Epithelial cell of proximal tubule (primary cell): Measurements from ENCODE around the gene REXO5. TPM values are rescaled to one million over a fixed set of nuclear protein-coding genes. Genes with fewer than 3 reads are reported as not detected.
"Not testable (repeated sequence)": the region's sequence is repeated elsewhere in the genome, so short reads cannot be mapped to it uniquely, and the experiment has no call there.

Experiments used
- DNase-seq: peaks from one replicate; pipeline ENCODE4 v3.0.0-alpha.2; 2011; ENCODE audit warnings: low read depth
- H3K4me3 ChIP-seq: 2 replicates; pipeline ENCODE4 v1.5.1; 2011; ENCODE audit warnings: low read depth, mild to moderate bottlenecking, low read length
- total RNA-seq: library from RNA; depleted of rRNA; stranded (reverse); fragments of >200 nt; gene quantifications from 2 replicates; pipeline ENCODE4 v1.2.3, GENCODE V29; 2015
- TF ChIP-seq, protein P1 (sequence below): conservative IDR thresholded peaks from 2 replicates; pipeline ENCODE4 v1.5.1; 2012; ENCODE audit warnings: low read depth, mild to moderate bottlenecking, low read length

Gene REXO5, protein sequence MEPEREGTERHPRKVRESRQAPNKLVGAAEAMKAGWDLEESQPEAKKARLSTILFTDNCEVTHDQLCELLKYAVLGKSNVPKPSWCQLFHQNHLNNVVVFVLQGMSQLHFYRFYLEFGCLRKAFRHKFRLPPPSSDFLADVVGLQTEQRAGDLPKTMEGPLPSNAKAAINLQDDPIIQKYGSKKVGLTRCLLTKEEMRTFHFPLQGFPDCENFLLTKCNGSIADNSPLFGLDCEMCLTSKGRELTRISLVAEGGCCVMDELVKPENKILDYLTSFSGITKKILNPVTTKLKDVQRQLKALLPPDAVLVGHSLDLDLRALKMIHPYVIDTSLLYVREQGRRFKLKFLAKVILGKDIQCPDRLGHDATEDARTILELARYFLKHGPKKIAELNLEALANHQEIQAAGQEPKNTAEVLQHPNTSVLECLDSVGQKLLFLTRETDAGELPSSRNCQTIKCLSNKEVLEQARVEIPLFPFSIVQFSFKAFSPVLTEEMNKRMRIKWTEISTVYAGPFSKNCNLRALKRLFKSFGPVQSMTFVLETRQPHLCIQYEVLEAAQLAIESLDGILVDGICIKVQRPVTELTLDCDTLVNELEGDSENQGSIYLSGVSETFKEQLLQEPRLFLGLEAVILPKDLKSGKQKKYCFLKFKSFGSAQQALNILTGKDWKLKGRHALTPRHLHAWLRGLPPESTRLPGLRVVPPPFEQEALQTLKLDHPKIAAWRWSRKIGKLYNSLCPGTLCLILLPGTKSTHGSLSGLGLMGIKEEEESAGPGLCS
- total RNA-seq, result 5.6 and 6.5 TPM in 2 replicates

DNA sequence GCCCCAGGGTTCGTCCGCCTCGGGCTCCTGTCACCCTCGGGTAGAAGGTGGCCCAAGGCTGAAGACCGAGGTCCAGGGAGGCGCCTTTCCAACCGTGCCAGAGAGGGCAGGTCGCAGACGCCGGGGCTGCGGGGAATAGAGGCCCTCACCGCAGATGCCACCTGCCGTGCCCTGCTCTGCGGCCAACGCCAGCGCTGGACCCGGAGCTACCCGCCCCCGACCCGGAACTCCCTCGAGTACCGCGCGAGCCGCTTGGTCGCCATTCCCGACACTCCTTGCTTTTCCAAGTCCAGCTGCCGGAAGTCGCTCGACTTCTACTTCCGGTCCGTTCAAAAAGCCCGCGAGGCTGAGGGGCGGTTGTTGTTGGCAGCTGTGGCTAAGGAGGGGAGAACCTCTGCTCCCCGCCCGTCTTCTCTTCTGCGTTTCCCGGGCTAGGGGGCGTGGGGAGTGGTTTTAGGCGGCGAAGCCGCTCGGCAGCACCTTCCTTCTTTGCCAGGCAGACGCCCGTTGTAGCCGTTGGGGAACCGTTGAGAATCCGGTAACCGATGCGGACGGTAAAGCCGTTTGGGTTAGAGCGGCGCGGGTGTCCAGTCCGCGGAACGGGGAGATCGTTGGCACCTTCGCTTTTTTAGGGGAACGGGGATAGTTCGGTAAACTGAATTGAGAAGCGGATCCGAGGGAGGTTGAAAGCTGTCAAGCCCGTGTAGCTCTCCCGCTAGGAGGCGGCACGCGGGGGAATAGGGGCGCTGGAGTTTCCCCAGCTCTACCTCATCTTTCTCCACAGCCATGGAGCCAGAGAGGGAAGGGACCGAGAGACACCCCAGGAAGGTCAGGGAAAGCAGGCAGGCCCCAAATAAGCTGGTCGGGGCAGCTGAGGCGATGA lies at the start of gene REXO5, which contains the start of gene ERI2:
Gene REXO5, plus strand, starts transcription at position 360 of the 883 bp plus-strand sequence. Its CDS starts 427 bp downstream, at position 787.
Gene ERI2, minus strand, starts transcription at position 305 of the 883 bp plus-strand sequence. Its CDS starts 42 bp downstream, at position 263.
- peak; percentile 72 for DNase-seq
- peak within 1 kb of the TSS; percentile 94 for H3K4me3 ChIP-seq
- TF ChIP-seq, protein P1, sequence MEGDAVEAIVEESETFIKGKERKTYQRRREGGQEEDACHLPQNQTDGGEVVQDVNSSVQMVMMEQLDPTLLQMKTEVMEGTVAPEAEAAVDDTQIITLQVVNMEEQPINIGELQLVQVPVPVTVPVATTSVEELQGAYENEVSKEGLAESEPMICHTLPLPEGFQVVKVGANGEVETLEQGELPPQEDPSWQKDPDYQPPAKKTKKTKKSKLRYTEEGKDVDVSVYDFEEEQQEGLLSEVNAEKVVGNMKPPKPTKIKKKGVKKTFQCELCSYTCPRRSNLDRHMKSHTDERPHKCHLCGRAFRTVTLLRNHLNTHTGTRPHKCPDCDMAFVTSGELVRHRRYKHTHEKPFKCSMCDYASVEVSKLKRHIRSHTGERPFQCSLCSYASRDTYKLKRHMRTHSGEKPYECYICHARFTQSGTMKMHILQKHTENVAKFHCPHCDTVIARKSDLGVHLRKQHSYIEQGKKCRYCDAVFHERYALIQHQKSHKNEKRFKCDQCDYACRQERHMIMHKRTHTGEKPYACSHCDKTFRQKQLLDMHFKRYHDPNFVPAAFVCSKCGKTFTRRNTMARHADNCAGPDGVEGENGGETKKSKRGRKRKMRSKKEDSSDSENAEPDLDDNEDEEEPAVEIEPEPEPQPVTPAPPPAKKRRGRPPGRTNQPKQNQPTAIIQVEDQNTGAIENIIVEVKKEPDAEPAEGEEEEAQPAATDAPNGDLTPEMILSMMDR, result peak; percentile 66

DNA sequence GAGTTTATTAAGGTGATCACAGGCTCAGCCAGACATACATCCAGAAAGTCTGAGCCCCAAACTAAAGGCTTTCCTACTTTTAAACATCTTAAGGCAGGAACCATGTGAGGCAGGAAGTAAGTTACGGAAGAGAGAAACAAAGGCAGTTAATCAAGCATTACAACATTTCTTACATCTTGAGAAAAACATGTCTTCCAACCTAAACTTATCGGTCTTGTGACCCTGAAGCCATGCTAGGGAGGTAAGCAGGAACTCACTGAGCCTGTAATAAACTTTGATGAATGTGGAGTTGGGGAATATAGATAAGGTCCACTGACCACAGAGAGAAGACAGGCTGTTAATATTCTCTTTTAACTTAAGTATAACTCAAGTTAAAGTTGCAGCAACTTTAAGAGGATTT lies 46.0 kb upstream of the REXO5 start:
- no peak for DNase-seq
- no peak overlapping the region for H3K4me3 ChIP-seq
- TF ChIP-seq, protein P1, result no peak

DNA sequence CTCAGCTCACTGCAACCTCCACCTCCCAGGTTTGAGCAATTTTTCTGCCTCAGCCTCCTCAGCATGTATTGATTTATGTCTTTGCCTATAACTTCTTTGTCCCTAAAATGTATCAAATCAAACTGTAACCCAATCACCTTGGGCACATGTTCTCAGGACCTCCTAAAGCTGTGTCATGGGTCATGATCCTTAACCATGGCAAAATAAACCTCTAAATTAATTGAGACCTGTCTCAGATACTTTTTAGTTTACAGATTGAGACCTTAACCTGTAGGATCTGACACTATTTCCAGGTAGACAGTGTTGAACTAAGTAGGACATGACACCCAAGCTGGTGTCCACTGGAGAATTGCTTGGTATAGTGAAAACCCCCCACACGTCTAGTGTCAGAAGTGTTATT lies 45.2 kb upstream of the REXO5 start:
- TF ChIP-seq, protein P1, result no peak
- H3K4me3 ChIP-seq, result no peak overlapping the region
- no peak for DNase-seq

- peak overlapping the region; percentile 48 for H3K4me3 ChIP-seq
- TF ChIP-seq, protein P1, result no peak
- no peak for DNase-seq
Measured at GRCh38 chr16:20762404-20763123, 43.8 kb upstream of the REXO5 start.

GRCh38 chr16:20763461-20764232 lies 42.7 kb upstream of the REXO5 start, which contains the start of gene ACSM3:
Gene ACSM3 (plus strand): TSS chr16:20764014. CDS start chr16:20770035, 6,021 bp downstream.
- peak; percentile 97 for DNase-seq
- H3K4me3 ChIP-seq, result peak within 1 kb of the TSS; percentile 48
- TF ChIP-seq, protein P1, result no peak

- H3K4me3 ChIP-seq, result peak overlapping the region; percentile 26
- DNase-seq, result not testable (repeated sequence)
Measured at GRCh38 chr16:20764448-20764847, 41.9 kb upstream of the REXO5 start.
